ENCODE results near the gene BMPR1A. TPM values are rescaled to one million over a fixed set of nuclear protein-coding genes. Genes with fewer than 3 reads are reported as not detected.

BMPR1A gene
- 23.7 and 24.6 TPM in 2 replicates for total RNA-seq (2014; rRNA removed; shearing (Covaris generic); ENCODE audit: low replicate concordance)

DNA sequence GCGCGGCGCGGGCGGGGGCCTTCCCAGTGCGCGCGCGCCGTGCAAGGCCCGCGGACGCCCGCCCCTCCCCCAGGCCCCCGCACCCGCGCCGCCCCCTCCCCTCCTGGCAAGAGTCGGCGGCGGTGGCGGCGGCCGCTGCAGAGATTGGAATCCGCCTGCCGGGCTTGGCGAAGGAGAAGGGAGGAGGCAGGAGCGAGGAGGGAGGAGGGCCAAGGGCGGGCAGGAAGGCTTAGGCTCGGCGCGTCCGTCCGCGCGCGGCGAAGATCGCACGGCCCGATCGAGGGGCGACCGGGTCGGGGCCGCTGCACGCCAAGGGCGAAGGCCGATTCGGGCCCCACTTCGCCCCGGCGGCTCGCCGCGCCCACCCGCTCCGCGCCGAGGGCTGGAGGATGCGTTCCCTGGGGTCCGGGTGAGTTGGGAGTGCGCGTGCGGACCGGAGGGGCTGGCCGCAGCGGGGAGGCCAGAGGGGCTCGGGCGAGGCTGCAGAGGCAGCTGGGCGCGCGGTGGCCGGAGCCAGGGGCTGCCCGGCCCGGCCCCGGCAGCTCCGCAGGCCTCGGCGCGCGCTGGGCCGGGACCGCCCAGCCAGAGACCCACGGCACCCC, at the start of gene BMPR1A:
Gene BMPR1A, plus strand, starts transcription at position 109 of the 602 bp plus-strand sequence. CDS start 119,400 bp downstream, outside the sequence.
- DNase-seq (ENCODE audit: low read depth) = no peak
- in situ Hi-C loops (cut with HindIII; ENCODE audit: low pct_unique_long_range_greater_than_20kb, low sequenced_read_pairs) = no loop called here

DNA sequence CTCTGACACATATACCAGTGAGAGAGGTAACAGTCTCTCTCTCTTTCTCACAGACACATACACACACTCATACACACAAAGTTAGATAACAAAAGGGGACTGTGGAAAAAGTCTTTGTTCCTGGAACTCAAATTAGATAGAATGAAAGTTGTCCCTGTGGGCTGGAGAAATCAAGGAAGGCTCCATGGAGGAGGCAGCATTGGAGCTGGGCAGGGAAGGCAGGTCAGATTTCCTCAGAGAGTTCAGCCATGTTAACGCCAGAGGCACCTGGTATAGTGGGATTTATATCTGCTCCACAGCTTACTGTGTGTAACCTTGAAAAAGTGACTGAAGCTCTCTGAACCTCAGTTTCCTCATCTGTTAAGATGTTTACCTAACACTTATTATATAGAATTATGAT, 49.4 kb upstream of the BMPR1A start:
- in situ Hi-C loops (cut with HindIII; ENCODE audit: low pct_unique_long_range_greater_than_20kb, low sequenced_read_pairs) = no loop called here
- DNase-seq (ENCODE audit: low read depth) = no peak

DNA sequence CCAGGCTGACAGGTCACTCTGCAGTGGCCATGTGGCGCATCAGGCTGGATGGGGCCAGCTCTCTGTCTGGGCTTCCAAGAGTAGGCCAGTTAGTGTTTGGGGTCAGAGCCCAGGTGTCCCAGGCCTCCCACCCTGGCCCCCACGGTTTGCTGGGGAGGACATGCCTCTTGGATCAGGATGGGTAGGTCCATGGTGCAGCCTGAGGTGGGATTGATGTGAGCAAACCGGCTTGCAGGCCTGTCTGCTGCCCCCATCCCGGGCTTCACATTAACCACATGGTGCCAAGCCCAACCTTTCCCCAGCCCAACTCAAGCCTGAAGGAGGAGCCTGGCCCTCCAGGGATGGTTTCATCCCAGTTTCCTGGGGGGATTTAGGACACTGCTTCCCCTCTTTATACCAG, 48.9 kb upstream of the BMPR1A start:
- DNase-seq (ENCODE audit: low read depth) = no peak
- in situ Hi-C loops (cut with HindIII; ENCODE audit: low pct_unique_long_range_greater_than_20kb, low sequenced_read_pairs) = no loop called here

DNA sequence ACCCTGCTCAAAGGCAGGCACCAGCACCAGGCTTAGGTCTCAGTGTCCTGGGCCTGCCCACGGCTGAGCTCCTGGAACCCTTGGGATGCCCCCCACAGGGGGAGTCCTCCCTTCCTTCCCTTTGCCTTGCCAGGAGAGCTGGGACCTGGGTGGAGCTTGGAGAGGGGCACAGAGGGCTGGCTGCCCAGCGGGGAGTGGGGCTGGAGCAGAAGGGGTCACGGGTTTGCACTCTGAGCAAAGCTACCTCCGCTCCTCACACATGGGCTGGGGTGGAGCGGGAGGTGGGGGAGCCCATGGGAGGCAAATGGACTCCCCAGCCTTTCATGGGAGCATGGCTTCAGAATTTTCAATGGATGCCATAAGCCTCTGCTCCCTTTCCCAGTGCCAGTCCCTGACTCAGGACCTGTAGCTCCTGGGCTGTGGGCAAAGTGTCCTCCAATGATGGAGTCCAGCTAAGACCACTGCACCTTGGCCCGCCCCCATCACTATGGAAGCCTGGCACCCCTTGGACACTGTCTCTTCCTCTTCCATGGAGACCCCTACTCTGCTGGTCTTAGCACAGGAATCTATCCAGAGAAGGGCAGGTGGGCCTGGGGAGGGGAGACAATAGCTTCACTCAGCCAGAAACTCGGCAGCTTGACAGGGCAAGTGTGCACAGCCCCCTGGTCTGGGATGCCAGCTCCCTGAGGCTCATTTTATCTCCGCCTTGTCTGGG, 48.2 kb upstream of the BMPR1A start:
- in situ Hi-C loops (cut with HindIII; ENCODE audit: low pct_unique_long_range_greater_than_20kb, low sequenced_read_pairs) = no loop called here

DNA sequence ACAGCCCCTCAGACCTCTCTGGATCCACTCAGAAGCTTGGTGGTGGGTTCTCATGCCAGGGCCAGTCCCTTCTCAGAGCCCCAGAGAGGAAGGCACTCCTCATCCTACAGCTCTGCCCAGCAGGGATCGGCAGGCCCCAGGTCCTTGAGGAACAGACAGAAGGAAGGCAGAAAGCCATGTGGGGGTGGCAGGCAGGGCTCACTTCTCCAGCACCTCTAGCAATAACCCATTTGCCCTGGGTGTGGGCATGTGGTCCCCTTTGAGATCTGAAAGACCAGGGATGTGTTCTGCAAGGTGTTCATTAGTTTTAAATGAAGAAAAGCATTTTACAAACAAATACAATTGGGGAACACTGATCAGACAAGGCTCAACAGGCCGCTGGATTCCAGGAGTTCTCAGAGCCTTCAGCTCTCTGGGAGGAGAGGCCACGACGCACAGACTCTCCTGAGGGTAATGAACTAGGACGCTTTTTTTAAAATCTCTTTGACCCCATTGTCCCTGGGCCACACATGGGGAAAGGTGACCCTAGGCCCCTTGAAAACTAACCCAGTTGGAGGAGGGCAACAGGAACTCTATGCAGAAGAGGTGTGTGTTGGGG, 47.5 kb upstream of the BMPR1A start:
- no peak for DNase-seq (ENCODE audit: low read depth)
- in situ Hi-C loops (cut with HindIII; ENCODE audit: low pct_unique_long_range_greater_than_20kb, low sequenced_read_pairs) = no loop called here

More for the DNA sequence above, 48.2 kb upstream of the BMPR1A start:
- no peak for DNase-seq (ENCODE audit: low read depth)

DNA sequence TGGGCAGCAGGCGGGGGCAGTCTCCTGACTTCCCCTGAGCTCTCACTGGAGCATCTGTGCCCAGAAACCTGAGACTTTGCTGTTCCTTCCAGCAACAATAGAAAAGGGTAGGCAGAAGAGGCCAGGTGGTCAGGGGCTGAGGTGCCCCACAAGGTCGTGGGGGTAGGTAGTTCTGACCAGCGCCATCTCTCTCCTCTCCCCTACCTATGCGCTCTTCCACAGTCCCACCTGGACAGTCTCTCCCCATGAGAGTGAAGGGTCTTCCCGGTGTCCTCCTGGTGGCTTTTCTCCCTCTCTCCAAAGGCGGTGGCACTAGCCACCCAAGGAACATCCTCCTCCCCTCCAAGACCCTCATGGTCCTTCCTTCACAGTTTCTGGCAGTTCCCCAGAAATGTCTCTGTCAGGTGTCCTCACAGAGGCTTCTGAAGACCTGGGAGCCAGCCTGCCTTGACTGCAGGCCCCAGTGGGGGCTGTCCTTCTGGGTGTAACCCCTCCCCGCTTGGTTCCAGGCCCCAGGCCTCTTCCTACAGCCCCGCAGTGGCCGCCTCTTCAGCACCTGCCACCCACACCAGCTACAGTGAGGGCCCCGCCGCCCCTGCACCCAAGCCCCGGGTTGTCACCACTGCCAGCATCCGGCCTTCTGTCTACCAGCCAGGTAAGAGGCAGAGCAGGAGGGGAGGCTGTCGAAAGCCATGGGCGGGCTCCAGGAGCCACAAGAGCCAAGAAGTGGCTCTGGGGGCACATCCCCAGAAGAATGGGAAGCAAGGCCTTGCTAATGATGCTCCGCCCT, 46.8 kb upstream of the BMPR1A start:
- no peak for DNase-seq (ENCODE audit: low read depth)
- in situ Hi-C loops (cut with HindIII; ENCODE audit: low pct_unique_long_range_greater_than_20kb, low sequenced_read_pairs) = no loop called here

DNA sequence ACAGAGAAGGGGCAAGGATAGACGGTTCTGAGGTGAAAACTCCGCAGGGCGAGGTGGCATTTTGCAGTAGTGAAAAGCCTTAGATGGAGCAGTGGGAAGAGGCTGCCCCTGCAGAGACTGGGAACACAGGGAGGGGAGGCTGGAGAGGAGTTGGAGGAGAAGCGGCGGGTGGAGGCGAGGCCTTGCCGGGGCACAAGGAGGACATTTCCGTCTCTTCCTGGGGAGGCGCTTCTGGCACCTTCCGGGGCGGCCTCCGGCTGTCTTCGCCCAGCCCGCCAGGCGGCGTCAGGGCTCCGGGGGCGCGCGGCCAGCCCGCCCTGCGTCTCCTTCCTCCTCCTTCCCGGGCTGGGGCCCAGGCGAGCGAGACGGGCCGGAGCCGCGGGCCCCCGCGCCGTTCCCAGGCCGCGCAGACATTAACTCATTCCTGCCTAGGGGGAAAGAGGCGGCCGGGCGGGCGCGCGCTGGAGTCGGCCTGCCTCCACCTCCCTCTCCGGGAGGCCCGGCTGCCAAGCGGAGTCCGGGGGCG, 45.4 kb upstream of the BMPR1A start:
- DNase-seq (ENCODE audit: low read depth) = peak; percentile 97
- in situ Hi-C loops (cut with HindIII; ENCODE audit: low pct_unique_long_range_greater_than_20kb, low sequenced_read_pairs) = no loop called here

DNA sequence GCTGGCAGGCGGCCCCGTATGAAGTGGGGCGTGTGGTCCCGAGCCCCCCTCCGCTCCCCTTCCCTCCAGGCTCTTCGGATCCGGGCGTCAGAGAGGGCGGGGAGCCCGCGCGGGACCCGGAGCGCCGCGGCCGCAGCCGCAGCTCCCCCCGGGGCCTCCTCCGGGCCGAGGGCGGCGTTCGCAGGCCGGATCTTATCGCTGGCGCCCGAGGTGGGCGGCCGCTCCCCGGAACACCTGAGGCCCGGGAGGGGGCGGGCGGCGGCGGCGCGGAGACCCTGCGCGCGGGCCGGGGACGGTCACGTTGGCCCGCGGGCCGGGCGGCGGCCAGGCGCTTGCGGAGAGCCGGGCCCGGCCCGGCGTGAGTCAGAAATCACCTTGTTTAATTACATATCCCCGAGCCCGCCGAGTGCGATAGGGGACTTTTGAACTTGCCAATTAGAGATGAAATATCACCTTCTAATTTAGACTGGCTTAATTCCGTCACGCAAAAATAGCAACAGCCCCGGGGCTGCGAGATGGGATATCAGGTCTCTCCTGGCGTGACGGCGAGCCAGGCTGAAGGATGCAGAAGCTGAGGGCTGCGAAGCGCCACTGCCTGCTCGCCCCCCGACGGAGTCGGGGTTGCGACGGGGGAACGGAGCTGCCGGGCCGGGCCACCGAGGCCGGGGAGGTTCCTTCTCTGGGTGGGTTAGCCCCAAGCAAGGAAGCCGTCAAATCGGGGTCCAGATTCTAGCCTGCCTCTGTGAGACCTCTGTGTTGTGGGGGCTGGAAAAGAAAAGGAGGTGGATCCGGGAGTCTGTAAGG, 44.7 kb upstream of the BMPR1A start:
- in situ Hi-C loops (cut with HindIII; ENCODE audit: low pct_unique_long_range_greater_than_20kb, low sequenced_read_pairs) = no loop called here
- DNase-seq (ENCODE audit: low read depth) = peak; percentile 69

DNA sequence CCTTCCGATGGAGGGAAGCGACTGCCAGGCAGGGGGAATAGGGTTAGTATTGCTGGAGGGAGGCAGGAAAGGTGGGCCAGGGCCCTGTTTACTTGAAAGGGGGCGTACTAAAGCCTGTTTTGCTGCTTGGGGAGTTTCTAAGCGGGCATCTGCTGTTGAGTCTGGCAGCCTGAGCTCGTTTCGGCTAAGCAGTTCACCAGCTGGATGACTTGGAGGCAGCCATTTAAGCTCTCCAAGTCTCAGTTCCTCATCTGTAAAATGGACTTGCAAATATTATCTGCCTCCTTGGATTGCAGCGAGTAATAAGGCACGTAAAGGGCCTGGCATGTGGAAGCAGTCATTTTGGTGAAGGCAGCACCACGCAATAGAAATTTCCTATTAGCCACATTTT, 44.1 kb upstream of the BMPR1A start:
- DNase-seq (ENCODE audit: low read depth) = no peak
- in situ Hi-C loops (cut with HindIII; ENCODE audit: low pct_unique_long_range_greater_than_20kb, low sequenced_read_pairs) = no loop called here

DNA sequence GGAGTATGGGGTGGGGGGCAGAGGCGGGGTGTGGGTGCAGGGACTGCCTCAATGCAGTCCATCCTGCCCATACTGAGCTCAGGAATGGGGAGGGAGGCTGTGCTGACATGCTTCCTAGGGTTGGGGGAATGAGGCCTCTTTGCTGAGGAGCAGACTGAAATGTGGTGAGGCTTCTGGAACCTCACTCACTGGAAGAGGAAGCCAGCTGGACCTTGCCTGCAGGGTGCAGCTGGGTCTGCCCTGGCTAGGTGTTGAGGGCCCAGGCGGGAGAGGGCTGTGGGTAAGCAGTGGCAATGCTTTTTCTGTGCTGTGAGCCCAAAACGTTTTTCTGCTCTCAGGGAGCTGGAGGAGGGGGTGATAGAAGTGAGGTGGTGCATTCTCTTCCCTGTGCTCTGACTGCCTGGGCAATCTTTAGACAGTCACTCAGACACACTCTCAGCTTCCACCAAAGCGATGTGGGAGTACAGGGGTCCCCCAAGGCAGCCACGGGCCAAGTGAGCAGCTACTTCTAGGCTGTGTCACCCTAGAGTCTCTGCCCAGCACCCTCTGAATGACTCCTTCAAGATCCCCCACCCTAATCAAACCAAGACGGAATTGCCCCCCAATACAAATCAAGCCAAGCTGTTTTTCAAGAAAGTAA, 41.1 kb upstream of the BMPR1A start:
- in situ Hi-C loops (cut with HindIII; ENCODE audit: low pct_unique_long_range_greater_than_20kb, low sequenced_read_pairs) = no loop called here
- DNase-seq (ENCODE audit: low read depth) = no peak

DNA sequence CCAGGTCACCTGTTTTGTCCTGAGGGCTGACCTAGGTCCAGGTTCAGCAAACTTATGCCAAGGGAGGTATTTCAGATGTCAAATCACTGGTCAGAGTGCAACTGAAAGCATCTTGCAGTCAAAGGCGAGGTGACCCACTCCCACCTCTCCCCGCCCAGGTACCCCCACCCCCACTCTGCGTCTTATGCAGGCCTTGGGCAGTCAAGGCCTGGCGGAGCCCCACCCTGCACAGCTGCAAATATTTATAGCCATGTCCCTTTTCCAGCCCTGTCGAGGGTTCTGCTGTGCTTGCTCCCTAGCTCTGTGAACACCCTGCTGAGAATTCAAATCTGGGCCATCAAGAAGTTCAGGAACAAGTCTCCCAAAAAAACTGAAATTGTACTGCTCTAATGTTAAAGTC, 40.6 kb upstream of the BMPR1A start:
- in situ Hi-C loops (cut with HindIII; ENCODE audit: low pct_unique_long_range_greater_than_20kb, low sequenced_read_pairs) = no loop called here
- DNase-seq (ENCODE audit: low read depth) = no peak

DNA sequence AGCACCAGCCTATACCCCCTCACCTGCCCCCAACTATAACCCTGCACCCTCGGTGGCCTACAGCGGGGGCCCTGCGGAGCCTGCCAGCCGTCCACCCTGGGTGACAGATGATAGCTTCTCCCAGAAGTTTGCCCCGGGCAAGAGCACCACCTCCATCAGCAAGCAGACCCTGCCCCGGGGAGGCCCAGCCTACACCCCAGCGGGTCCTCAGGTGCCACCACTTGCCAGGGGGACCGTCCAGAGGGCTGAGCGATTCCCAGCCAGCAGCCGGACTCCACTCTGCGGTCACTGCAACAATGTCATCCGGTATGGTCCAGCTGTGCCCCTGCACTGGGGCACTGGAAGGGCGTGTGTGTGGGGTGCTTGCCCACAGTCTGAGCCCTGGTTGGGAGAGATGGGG, 40.0 kb upstream of the BMPR1A start:
- in situ Hi-C loops (cut with HindIII; ENCODE audit: low pct_unique_long_range_greater_than_20kb, low sequenced_read_pairs) = no loop called here
- no peak for DNase-seq (ENCODE audit: low read depth)

DNA sequence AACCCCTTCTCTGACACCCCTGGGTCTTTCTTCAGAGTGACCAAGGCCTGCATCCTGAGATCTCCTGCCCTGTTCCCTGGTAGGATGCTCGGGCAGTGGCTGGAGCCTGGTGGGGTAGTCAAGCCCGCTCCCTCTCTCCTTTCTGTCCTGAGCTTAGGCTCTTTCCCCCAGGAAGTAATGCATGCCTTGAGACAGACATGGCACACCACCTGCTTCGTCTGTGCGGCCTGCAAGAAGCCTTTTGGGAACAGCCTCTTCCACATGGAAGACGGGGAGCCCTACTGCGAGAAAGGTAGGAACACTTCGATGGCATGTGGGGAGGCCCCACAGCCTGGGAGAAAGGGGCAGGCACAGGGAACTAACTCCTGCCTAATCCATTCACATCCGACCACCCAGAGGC, 37.9 kb upstream of the BMPR1A start:
- no peak for DNase-seq (ENCODE audit: low read depth)
- in situ Hi-C loops (cut with HindIII; ENCODE audit: low pct_unique_long_range_greater_than_20kb, low sequenced_read_pairs) = no loop called here

DNA sequence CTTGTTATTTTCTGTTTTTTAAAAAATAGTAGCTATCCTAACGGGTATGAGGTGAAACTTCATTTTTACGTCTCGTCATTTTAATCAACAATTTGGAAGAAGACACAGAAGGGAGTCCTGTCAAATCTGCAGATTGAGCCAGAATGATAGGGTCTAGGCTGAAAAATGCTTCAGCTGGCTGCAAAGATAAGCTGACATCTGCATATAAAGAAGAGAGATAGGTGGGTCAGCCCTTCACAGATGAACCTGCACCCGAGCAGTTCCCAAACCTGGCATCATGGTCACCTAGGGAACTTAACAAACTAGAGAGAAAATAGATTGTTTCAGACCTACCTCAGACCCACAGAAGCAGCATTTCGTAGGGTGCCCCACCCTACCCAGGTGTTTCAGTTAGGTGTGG, 35.2 kb upstream of the BMPR1A start:
- DNase-seq (ENCODE audit: low read depth) = no peak

DNA sequence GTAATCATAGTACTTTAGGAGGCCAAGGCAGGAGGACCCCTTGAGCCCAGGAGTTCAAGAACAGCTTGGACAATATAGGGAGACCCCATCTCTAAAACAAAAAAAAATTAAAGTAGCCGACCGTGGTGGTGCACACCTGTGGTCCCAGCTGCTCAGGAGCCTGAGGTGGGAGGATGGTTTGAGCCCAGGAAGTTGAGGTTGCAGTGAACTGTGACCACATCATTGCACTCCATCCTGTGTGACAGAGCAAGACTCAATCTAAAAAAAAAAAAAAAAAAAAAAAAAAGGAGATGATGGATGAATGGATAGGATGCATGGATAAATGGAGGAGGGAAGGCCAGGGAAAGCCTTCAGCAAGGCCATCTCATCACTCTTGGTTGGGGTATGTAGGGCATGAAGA, 33.4 kb upstream of the BMPR1A start:
- DNase-seq (ENCODE audit: low read depth) = no peak
- in situ Hi-C loops (cut with HindIII; ENCODE audit: low pct_unique_long_range_greater_than_20kb, low sequenced_read_pairs) = no loop called here

More for the DNA sequence above, 35.2 kb upstream of the BMPR1A start:
- in situ Hi-C loops (cut with HindIII; ENCODE audit: low pct_unique_long_range_greater_than_20kb, low sequenced_read_pairs) = no loop called here

DNA sequence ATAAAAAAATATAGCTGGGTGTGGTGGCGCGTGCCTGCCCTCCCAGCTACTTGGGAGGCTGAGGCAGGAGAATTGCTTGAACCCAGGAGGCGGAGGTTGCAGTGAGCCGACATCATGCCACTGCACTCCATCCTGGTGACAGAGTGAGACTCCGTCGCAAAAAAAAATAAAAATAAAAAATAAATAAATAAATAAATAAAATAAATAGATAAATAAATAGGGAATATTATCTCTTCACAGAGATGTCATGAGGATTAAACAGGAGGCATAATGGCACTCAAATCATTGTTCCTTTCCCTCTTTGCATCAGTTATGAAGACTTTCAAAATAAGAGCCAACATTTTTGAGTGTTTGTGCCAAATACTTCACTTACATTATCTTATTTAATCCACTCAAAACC, 32.0 kb upstream of the BMPR1A start:
- no peak for DNase-seq (ENCODE audit: low read depth)
- in situ Hi-C loops (cut with HindIII; ENCODE audit: low pct_unique_long_range_greater_than_20kb, low sequenced_read_pairs) = no loop called here

DNA sequence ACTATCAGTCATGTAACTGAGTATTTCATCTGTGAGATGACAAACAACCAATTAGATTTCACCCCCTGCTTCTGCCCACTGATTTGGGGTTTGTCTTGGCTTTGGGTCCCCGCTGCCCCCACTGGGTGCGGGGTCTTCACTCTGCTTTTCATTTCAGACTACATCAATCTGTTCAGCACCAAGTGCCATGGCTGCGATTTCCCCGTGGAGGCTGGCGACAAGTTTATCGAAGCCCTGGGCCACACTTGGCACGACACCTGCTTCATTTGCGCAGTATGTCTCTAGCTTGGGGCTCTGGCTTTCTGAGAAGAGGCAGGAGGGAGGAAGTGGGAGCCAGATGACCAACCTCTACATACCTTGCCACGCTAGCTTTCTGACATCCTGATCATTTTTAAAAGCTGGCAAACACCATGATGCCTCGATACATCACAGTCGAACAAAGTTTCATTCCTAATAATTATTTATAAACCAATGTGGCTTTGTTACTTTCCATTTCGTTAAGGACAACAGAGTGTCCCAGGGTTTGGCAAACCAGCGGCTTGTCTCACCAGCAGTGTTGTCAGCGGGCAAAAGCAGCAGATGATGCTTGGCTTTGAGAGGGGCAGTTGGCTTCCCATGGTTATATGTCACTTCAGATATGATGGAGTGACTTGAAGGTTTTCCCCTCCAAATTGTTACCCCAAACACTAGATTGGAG, 30.3 kb upstream of the BMPR1A start:
- no peak for DNase-seq (ENCODE audit: low read depth)
- in situ Hi-C loops (cut with HindIII; ENCODE audit: low pct_unique_long_range_greater_than_20kb, low sequenced_read_pairs) = no loop called here

All from Caki2 (cell line).